Activated CD8-positive, alpha-beta T cell treated with anti-CD3 and anti-CD28 coated beads, Interleukin-2, amount 10 ng/mL, durations not matched to agents 7 days and 5 days (primary cell): ENCODE results near the gene SALL2. TPM values are rescaled to one million over a fixed set of nuclear protein-coding genes. Genes with fewer than 3 reads are reported as not detected.
A peak's percentile ranks its signal among the peaks of the same experiment; 100 is the strongest.
"Not testable (repeated sequence)": the region's sequence is repeated elsewhere in the genome, so short reads cannot be mapped to it uniquely, and the experiment has no call there.

ENCODE experiments used
- ATAC-seq: fragments of 150-1000 bp; cut with Tn5 transposase; one replicate; pipeline ENCODE4 v1.10.0; 2021; ENCODE audit warnings: moderate library complexity
- CTCF ChIA-PET: fragments of 350-600 bp; sonication (Branson Sonifier 250); formaldehyde crosslinking; loops from one replicate; lab custom pipeline; 2021; ENCODE audit warnings: antibody characterized with exemption; lab: Charles Lee
- POLR2A ChIA-PET: fragments of 350-600 bp; sonication (Branson Sonifier 250); formaldehyde crosslinking; loops from one replicate; lab custom pipeline; 2021; ENCODE audit warnings: antibody characterized with exemption; lab: Charles Lee
- DNase-seq: peaks from one replicate; pipeline ENCODE4 v3.0.0-alpha.2; 2020
- H3K27ac Mint-ChIP-seq: one replicate; pipeline ENCODE4 v1.8.0; 2021; ENCODE audit warnings: mild to moderate bottlenecking, mixed read lengths
- H3K27me3 Mint-ChIP-seq: one replicate; pipeline ENCODE4 v1.8.0; 2021; ENCODE audit warnings: low read depth, mixed read lengths
- H3K36me3 Mint-ChIP-seq: one replicate; pipeline ENCODE4 v1.8.0; 2021; ENCODE audit warnings: low read depth, mixed read lengths
- H3K4me1 Mint-ChIP-seq: one replicate; pipeline ENCODE4 v1.8.0; 2021; ENCODE audit warnings: low read depth, mixed read lengths
- H3K4me3 Mint-ChIP-seq: one replicate; pipeline ENCODE4 v1.8.0; 2021; ENCODE audit warnings: mild to moderate bottlenecking, mixed read lengths
- H3K9me3 Mint-ChIP-seq: one replicate; pipeline ENCODE4 v1.8.0; 2022; ENCODE audit warnings: mixed read lengths; ENCODE audit not compliant: insufficient read depth
- total RNA-seq, 2 experiments: library from RNA; stranded (reverse); gene quantifications; one replicate each; pipeline ENCODE4 v1.2.3, GENCODE V29; 2021

SALL2 gene
- 1 to 10 TPM; 1.9 to 2.0 TPM for total RNA-seq

GRCh38 chr14:21525962-21526671 is at the start of gene SALL2:
TSS of gene SALL2 (minus strand) at chr14:21526346. CDS start at chr14:21526127, 219 bp downstream.
- no peaks in the 10 kb centered on the region for H3K9me3 Mint-ChIP-seq
- CTCF ChIA-PET, result interaction anchor here (0.8 to 3.9 kb wide), 8 partner anchors 9 to 98 kb away, joined by 3 to 33 read pairs (median 4); partner anchors contain the start of genes CHD8, METTL3 and TOX4
- ATAC-seq, result peak; percentile 86
- POLR2A ChIA-PET, result interaction anchor here (0.7 to 1.5 kb wide), 4 partner anchors 15 to 69 kb away, joined by 4 to 21 read pairs (median 4); partner anchors contain the start of gene METTL3
- no peaks in the 10 kb centered on the region for H3K36me3 Mint-ChIP-seq
- H3K27me3 Mint-ChIP-seq, result peaks cover 7% of the 10 kb centered on the region
- H3K27ac Mint-ChIP-seq, result peak within 1 kb of the TSS; percentile 13
- peak within 1 kb of the TSS; percentile 72 for H3K4me3 Mint-ChIP-seq
- H3K4me1 Mint-ChIP-seq, result peaks cover 17% of the 10 kb centered on the region
- DNase-seq, result peak; percentile 70

GRCh38 chr14:21575661-21576060 is 49.5 kb upstream of the SALL2 start:
- H3K4me3 Mint-ChIP-seq, result no peak overlapping the region
- no peaks in the 10 kb centered on the region for H3K4me1 Mint-ChIP-seq
- ATAC-seq (no peak), DNase-seq (no peak)
- CTCF ChIA-PET, result no interaction called here
- no peaks in the 10 kb centered on the region for H3K36me3 Mint-ChIP-seq
- POLR2A ChIA-PET, result interaction anchor here (0.7 kb wide), 1 partner anchor 590 kb away, joined by 3 read pairs; no protein-coding TSS in a partner anchor
- H3K9me3 Mint-ChIP-seq, result no peaks in the 10 kb centered on the region
- peaks cover 6% of the 10 kb centered on the region for H3K27me3 Mint-ChIP-seq
- no peak overlapping the region for H3K27ac Mint-ChIP-seq

GRCh38 chr14:21572604-21573003 is 46.5 kb upstream of the SALL2 start:
- DNase-seq (no peak), ATAC-seq (no peak)
- no peaks in the 10 kb centered on the region for H3K36me3 Mint-ChIP-seq
- no peak overlapping the region for H3K4me3 Mint-ChIP-seq
- ChIA-PET POLR2A (no interaction called here), CTCF (interaction anchor here (1.4 kb wide), 1 partner anchor 74 kb away, joined by 3 read pairs; no protein-coding TSS in a partner anchor)
- no peaks in the 10 kb centered on the region for H3K4me1 Mint-ChIP-seq
- no peaks in the 10 kb centered on the region for H3K9me3 Mint-ChIP-seq
- H3K27me3 Mint-ChIP-seq, result peaks cover 4% of the 10 kb centered on the region
- no peak overlapping the region for H3K27ac Mint-ChIP-seq

- POLR2A ChIA-PET, result no interaction called here
- Mint-ChIP-seq H3K36me3 (no peaks in the 10 kb centered on the region), H3K9me3 (no peaks in the 10 kb centered on the region), H3K4me3 (no peak overlapping the region), H3K27ac (no peak overlapping the region), H3K4me1 (peaks cover 6% of the 10 kb centered on the region), H3K27me3 (no peaks in the 10 kb centered on the region)
- ATAC-seq, result no peak
- no peak for DNase-seq
- CTCF ChIA-PET, result interaction anchor here (1.4 to 6.8 kb wide), 2 partner anchors 61 to 102 kb away, joined by 5 to 86 read pairs; no protein-coding TSS in a partner anchor
These were observed 32.6 kb upstream of the SALL2 start for GRCh38 chr14:21558703-21559170.

GRCh38 chr14:21557084-21557901 is 31.1 kb upstream of the SALL2 start:
- H3K4me1 Mint-ChIP-seq, result peaks cover 6% of the 10 kb centered on the region
- peak overlapping the region; percentile 39 for H3K4me3 Mint-ChIP-seq
- H3K27me3 Mint-ChIP-seq, result no peaks in the 10 kb centered on the region
- CTCF ChIA-PET, result interaction anchor here (0.6 to 6.8 kb wide), 14 partner anchors 30 to 282 kb away, joined by 3 to 86 read pairs (median 4); partner anchors contain the start of genes METTL3, RAB2B, SALL2 and TOX4
- peak; percentile 87 for DNase-seq
- peak; percentile 76 for ATAC-seq
- H3K9me3 Mint-ChIP-seq, result no peaks in the 10 kb centered on the region
- no peaks in the 10 kb centered on the region for H3K36me3 Mint-ChIP-seq
- H3K27ac Mint-ChIP-seq, result no peak overlapping the region
- POLR2A ChIA-PET, result interaction anchor here (0.9 to 1.9 kb wide), 2 partner anchors 46 to 59 kb away, joined by 3 to 9 read pairs; partner anchors contain the start of gene METTL3

- ATAC-seq, result no peak
- ChIA-PET POLR2A (interaction anchor here (1.9 kb wide), 1 partner anchor 58 kb away, joined by 9 read pairs; no protein-coding TSS in a partner anchor), CTCF (interaction anchor here (0.6 to 6.8 kb wide), 15 partner anchors 29 to 281 kb away, joined by 3 to 86 read pairs (median 4); partner anchors contain the start of genes METTL3, RAB2B, SALL2 and TOX4)
- Mint-ChIP-seq H3K27me3 (no peaks in the 10 kb centered on the region), H3K36me3 (no peaks in the 10 kb centered on the region), H3K4me3 (no peak overlapping the region), H3K9me3 (no peaks in the 10 kb centered on the region), H3K4me1 (peaks cover 6% of the 10 kb centered on the region), H3K27ac (no peak overlapping the region)
- DNase-seq, result no peak
These were observed 30.4 kb upstream of the SALL2 start for GRCh38 chr14:21556378-21557083.

GRCh38 chr14:21553266-21553665 is 27.1 kb upstream of the SALL2 start:
- Mint-ChIP-seq H3K9me3 (no peaks in the 10 kb centered on the region), H3K27me3 (peaks cover under 1% of the 10 kb centered on the region), H3K4me3 (no peak overlapping the region), H3K4me1 (peaks cover 6% of the 10 kb centered on the region), H3K27ac (no peak overlapping the region), H3K36me3 (no peaks in the 10 kb centered on the region)
- no peak for DNase-seq
- POLR2A ChIA-PET, result no interaction called here
- CTCF ChIA-PET, result interaction anchor here (1.8 kb wide), 1 partner anchor 55 kb away, joined by 5 read pairs; no protein-coding TSS in a partner anchor
- no peak for ATAC-seq

- H3K4me1 Mint-ChIP-seq, H3K9me3 Mint-ChIP-seq, CTCF ChIA-PET, DNase-seq, H3K27ac Mint-ChIP-seq, H3K4me3 Mint-ChIP-seq, ATAC-seq, POLR2A ChIA-PET, H3K36me3 Mint-ChIP-seq: not testable (repeated sequence)
- H3K27me3 Mint-ChIP-seq, result peaks cover 14% of the 10 kb centered on the region
These were observed 18.4 kb upstream of the SALL2 start for GRCh38 chr14:21544588-21544987.

- Mint-ChIP-seq H3K4me1 (no peaks in the 10 kb centered on the region), H3K27me3 (peaks cover 20% of the 10 kb centered on the region), H3K9me3 (no peaks in the 10 kb centered on the region), H3K4me3 (no peak overlapping the region), H3K36me3 (no peaks in the 10 kb centered on the region), H3K27ac (no peak overlapping the region)
- ChIA-PET CTCF (no interaction called here), POLR2A (no interaction called here)
- DNase-seq (no peak), ATAC-seq (no peak)
These were observed 17.8 kb upstream of the SALL2 start for GRCh38 chr14:21543963-21544362.

GRCh38 chr14:21543521-21543960 is 17.4 kb upstream of the SALL2 start:
- Mint-ChIP-seq H3K36me3 (no peaks in the 10 kb centered on the region), H3K9me3 (no peaks in the 10 kb centered on the region), H3K4me1 (no peaks in the 10 kb centered on the region), H3K27me3 (peaks cover 24% of the 10 kb centered on the region), H3K27ac (no peak overlapping the region), H3K4me3 (no peak overlapping the region)
- ChIA-PET CTCF (no interaction called here), POLR2A (no interaction called here)
- ATAC-seq (no peak), DNase-seq (no peak)
